GM12891 (cell line): ENCODE measurements around the gene NAXD.

ENCODE experiments used
- POLR2A ChIP-seq: IDR thresholded peaks from 2 replicates; pipeline ENCODE4 v1.6.1; 2011; ENCODE audit warnings: low read depth, low read length, control low read depth
- POLR2AphosphoS5 ChIP-seq: IDR thresholded peaks from 2 replicates; pipeline ENCODE4 v1.6.1; 2011; ENCODE audit warnings: low read depth, low read length, control low read depth

DNA sequence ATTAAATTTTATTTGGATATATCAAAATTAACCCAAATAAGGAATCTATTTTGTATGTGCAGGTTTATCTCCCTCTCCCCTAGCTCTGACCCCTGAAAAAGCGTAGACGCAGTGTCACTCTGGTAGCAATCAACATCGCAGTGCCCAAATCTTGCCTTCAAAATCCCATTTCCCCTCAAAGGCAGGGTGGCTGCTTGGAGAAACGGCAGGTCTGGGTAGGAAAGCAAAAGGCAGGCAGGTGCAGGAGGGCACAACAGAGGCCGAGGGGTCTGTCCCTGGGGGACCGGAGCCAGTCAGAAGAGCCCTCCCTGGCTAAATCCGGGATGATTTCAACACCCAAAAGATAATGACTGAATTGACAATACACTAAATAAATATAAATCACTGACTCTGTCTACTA lies 41.9 kb downstream of the NAXD start:
- no peak for TF ChIP-seq POLR2AphosphoS5
- TF ChIP-seq POLR2A, result no peak
